HG03460 (cell line): ENCODE measurements around the gene PLEKHG1.

Experiments
- ATAC-seq: cut with Tn5 transposase; IDR thresholded peaks from one replicate; pipeline ENCODE4 v1.9.1; 2021; ENCODE audit not compliant: unreplicated experiment

PLEKHG1 gene

GRCh38 chr6:150637266-150637665 is 37.6 kb downstream of the PLEKHG1 start:
- no peak for ATAC-seq

DNA sequence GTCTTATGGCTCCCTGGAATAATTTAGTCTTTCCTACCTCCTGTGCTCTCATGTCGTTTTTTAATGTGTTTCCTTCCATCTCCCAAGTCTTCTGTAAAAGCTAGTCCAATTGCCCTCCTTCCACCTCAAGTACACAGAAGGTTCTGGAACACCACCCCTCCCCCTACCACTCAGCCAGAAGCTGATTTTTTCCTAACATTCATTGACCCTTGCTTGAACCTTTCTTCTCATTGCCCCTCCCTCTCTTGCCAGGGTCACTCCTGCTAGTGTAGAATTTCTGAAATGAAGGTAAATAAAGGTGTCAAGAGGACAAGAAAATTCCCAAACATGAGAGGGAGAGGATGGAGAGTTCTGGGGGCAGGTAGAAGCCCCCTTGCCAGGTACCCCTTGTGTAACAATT is 38.6 kb downstream of the PLEKHG1 start:
- no peak for ATAC-seq

GRCh38 chr6:150638765-150639164 is 39.1 kb downstream of the PLEKHG1 start:
- ATAC-seq: no peak

DNA sequence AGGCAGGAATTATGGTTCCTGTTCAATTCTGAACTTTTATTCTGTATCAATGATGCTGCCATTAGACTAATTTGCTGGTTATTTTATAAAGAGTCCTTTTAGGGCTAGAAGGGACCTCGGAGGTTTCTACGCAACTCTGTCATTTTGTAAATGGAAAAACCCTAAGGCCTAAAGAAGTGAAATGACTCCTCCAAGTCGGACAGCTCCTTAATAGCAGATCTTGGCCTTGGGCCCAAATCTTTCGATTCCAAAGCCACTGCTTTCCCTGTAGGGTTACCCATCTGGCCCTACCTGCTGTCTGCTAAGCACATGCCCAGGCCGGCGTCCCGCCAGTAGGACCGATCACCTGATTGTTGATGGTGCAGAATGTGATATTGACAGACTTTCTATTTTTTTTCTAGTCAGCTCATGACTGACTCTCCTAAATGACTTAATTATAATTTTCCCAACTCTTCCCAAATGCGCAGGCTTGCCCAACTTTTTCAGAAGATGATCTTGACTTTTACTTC is 40.2 kb downstream of the PLEKHG1 start:
- no peak for ATAC-seq

- peak; percentile 42 for ATAC-seq
These were observed 41.0 kb downstream of the PLEKHG1 start for GRCh38 chr6:150640556-150641209.

GRCh38 chr6:150641398-150642139 is 41.9 kb downstream of the PLEKHG1 start:
- ATAC-seq: peak; percentile 53

GRCh38 chr6:150646228-150646627 is 46.5 kb downstream of the PLEKHG1 start:
- no peak for ATAC-seq

- no peak for ATAC-seq
These were observed 47.4 kb downstream of the PLEKHG1 start for GRCh38 chr6:150647051-150647450.
